GM15510 (cell line): ENCODE results near the gene RELN.

Source experiments
- POLR2A ChIP-seq: IDR thresholded peaks from 3 replicates; pipeline ENCODE4 v1.6.1; 2011; ENCODE audit warnings: borderline replicate concordance; ENCODE audit not compliant: insufficient read length; ENCODE audit errors: extremely low read depth

The RELN gene

DNA sequence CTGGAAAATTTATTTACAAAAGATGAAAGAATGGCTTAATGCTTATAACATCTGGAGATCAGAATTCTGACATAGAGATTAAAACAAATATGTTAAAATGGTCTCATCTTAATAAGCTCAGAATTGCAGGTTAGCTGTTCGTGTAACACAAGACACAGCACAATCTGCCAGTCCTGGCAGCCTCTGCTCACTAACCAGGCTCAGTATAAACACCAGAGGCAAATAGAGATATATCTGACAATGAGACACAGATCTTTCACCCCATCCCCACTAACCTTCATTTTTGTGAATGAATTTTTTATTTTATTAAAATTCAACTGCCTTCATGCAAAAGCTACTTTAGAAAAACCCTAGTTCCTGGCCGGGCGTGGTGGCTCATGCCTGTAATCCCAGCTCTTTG is 51.8 kb downstream of the RELN start:
- TF ChIP-seq POLR2A: no peak

- no peak for TF ChIP-seq POLR2A
Observed at GRCh38 chr7:103936558-103936957, 52.9 kb downstream of the RELN start.

GRCh38 chr7:103934508-103934907 is 55.0 kb downstream of the RELN start:
- TF ChIP-seq POLR2A: no peak

DNA sequence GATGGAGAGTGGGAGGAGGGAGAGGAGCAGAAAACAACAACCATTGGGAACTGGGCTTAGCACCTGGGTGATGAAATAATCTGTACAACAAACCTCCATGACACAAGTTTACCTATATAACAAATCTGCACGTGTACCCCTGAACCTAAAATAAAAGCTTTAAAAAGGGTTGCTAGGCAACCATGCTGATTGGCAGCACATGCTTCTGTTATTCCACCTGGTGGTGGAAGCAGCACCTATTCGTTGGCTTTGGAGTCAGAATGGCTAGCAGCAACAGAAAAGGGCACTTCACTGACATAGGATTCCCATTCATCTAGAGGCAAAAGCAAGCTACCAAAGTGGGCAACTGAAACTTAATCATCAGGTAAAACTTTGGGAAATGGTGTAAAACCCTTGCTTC is 57.1 kb downstream of the RELN start:
- no peak for TF ChIP-seq POLR2A

DNA sequence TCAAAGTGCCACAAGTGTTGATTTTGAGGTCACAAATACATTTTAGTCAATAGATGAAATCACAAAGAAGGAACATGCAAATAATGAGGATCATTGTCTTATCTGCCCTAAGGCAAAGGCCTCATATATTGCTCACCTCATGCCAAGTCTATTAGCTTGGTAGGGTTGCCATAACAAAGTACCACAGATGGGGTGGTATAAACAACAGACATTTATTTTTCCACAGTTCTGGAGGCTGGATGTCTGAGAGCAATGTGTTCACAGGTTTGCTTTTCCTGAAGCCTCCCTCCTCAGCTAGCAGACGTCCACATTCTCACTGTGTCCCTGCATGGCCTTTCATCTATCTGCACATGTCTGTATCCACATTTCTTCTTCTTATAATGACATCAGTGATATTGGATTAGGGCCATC is 59.6 kb downstream of the RELN start:
- no peak for TF ChIP-seq POLR2A

DNA sequence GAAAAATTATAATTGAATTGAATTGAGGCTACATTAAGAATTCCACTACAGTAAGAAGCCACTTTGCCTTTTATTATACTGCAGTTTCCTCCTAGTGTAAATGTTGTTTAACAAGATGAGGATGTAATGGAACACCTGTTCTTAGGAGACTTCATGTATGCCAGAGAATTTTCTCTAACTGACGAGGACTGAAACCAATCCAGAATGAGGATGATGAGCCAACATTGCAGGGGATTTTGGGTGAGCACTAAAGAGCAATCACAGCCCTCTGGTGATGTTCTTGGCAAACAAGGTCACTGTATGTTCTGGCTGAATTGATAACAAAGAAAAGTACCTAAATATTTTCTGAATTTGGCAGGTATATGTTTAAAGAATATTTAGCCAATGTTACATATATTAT is 60.9 kb downstream of the RELN start:
- no peak for TF ChIP-seq POLR2A

GRCh38 chr7:103924184-103924583 is 65.3 kb downstream of the RELN start:
- TF ChIP-seq POLR2A: no peak

DNA sequence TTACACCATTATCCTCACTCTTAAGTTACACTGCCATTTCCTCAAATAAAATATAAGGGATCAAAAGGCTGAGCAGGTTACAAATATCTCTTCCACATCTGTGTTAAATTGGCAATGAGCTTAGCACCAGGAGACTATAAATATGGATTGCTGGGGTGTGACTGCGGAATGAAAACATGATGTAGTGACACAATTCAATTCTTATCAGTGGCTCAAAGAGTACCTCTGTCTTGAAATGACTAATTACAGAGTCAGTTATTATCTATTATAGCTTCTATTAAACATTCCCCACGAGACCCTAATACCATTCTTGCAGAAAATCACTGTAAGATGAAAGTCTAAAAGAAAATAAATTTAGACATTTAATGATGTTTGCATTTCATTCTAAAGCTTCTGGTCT is 67.1 kb downstream of the RELN start:
- no peak for TF ChIP-seq POLR2A

- no peak for TF ChIP-seq POLR2A
Observed at GRCh38 chr7:103921692-103922091, 67.8 kb downstream of the RELN start.

GRCh38 chr7:103919272-103919868 is 70.1 kb downstream of the RELN start:
- no peak for TF ChIP-seq POLR2A

DNA sequence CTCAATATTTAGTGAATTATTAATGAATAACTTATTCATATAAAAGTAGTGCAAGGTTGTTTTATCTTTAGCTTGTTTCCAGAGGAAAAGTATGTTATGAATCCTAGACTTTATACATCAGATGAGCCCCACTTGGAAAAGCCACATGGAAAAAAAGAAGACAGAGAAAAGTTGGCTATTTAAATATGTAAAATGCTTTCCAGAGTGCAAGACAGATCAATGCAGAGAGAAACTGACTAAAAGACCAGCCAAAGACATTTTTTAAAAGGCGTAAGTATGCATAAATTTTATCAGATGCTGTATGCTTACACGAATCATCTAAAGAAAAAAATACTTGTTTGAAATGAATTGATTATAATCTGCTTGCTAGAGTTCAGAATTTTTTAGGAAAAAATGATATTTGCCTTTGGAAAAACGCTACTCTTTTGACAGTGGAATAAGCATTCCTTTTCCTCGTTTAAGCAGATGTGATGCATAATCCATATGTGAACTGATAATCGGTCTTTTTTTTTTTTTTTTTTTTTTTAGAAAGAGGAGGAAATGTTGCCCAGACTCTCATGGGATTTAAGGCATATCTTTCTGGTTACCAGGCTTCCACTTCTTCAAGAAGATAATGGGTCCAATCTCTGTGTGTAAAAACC is 70.7 kb downstream of the RELN start:
- no peak for TF ChIP-seq POLR2A

DNA sequence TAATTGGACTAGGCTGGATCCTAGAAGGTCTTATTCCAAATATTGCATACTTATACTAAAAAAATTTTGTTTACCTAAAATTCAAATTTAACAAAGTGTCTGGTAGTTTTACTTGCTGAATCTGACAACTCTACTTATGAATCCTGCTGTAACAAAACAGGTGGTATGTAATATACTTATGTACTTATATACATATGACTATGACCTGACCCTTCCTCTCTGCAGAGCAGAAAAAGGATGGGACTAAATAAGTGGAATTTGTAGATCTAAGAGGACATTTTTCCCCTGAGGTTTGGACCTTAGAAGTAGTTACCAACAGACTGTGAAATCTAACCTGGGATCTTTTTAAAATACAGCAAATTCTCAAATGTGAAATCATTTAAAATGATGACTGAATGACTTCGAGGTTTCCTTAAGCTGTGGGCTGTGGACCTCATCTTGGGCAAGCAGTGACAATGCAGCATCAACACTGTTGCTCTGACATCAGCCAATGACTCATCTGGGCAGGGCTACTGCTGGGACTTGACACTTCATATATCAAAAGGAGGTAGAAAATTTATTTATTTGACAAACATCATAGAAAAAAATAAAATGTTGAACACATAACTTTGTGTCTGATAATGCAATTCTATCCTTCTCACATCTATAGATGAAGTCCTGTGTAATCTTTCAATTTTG is 73.6 kb downstream of the RELN start:
- no peak for TF ChIP-seq POLR2A

GRCh38 chr7:103914147-103914899 is 75.1 kb downstream of the RELN start:
- no peak for TF ChIP-seq POLR2A

DNA sequence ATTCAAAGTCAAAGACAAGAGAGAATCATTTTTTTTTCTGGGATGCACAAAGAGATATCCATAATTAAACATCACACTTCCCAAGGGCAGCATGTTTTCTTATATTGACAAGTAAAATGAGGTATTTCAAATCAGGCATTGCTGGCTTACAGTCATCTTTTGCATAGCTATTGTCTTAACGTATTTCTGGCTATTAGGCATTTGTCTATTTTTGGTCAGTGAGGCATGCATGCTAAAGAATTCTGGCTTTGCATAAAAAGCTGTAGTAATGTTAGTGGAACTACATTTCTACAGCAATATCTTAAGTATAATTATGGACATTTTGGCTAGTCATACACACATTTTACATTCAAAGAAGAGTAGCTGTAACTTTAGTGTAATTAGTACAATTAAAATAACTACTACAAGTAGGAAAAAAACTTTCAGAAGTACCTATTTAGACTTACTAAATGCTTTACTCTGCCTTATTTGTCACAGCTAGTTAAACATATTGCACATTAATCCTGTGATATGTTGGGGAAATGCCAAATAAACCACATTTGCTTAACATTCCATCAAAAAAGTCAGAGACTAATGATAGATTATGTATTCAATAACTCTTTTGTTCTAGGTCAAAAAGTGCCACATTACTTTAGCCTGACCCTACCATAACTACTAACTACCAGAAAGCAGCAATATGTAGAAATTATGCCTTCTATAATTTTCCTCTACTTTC is 76.4 kb downstream of the RELN start:
- TF ChIP-seq POLR2A: no peak

GRCh38 chr7:103905997-103906396 is 83.5 kb downstream of the RELN start:
- no peak for TF ChIP-seq POLR2A
